ENCODE measurements around the gene SEPTIN8.

DNA sequence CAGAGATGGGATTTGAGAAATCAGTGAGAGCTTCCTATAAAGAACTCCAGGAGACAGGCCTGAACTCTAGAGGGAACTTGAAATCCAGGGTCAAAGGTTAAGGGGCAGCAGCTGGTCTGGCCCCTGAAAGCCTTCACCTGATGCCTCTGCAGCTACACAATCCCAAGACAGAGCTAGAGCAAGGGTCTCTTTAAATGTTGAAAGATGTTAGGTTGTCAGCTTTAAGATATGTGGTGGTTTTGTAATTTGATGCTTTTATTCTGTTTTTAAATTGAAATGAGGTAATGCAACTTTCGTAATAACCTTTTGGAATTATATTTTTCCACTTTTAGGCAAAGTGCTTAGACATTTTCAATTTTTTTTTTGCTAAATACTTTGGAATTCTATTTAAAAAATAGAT lies 38.4 kb upstream of the SEPTIN8 start:
- TF ChIP-seq, protein P1, sequence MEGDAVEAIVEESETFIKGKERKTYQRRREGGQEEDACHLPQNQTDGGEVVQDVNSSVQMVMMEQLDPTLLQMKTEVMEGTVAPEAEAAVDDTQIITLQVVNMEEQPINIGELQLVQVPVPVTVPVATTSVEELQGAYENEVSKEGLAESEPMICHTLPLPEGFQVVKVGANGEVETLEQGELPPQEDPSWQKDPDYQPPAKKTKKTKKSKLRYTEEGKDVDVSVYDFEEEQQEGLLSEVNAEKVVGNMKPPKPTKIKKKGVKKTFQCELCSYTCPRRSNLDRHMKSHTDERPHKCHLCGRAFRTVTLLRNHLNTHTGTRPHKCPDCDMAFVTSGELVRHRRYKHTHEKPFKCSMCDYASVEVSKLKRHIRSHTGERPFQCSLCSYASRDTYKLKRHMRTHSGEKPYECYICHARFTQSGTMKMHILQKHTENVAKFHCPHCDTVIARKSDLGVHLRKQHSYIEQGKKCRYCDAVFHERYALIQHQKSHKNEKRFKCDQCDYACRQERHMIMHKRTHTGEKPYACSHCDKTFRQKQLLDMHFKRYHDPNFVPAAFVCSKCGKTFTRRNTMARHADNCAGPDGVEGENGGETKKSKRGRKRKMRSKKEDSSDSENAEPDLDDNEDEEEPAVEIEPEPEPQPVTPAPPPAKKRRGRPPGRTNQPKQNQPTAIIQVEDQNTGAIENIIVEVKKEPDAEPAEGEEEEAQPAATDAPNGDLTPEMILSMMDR (IDR thresholded peaks at IDR 0.05), result no peak
- no peak for TF ChIP-seq POLR2AphosphoS5 (IDR thresholded peaks at IDR 0.05)
